ENCODE data around the gene MROH7. TPM values are rescaled to one million over a fixed set of nuclear protein-coding genes. Genes with fewer than 3 reads are reported as not detected.

Gene MROH7
- total and polyA plus RNA-seq, 9 of the 15 experiments (the other 6 are each of a cell fraction or from before 2014, with no cell fraction given), result not detected

DNA sequence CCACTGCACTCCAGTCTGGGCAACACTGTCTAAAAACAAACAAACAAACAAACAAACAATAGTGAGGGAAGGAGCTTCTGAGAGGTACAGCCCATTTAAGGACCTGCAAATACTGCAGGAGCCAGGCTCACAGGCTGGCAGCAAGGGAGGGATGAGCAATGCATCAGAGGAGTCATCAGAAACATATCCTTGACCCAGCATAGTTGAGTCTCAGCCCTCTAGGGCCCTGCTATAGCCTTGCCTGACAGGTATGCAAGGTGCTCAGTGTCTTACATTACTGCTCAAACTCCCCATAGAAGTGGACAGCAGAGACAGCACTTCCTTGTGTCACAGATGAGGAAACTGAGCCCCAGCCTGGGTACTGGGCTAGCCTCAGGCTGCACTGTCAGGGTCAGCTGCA lies 66.8 kb downstream of the MROH7 start:
- Histone ChIP-seq H3K79me2 (ENCODE audit: control insufficient read depth, insufficient read depth, low read length) (no peaks in the 10 kb centered on the region), H3K4me3 (no peak overlapping the region), H3K27ac (ENCODE audit: extremely low read depth, low read depth, low read length) (no peak overlapping the region), H3K27me3 (ENCODE audit: control insufficient read depth in 2 of 2, insufficient read depth in 2 of 2, low read length in 2 of 2) (peaks cover 22 to 56% of the 10 kb centered on the region in 2 experiments), H3K4me1 (replicated peaks in 1 of 2; ENCODE audit: control insufficient read depth in 2 of 2, insufficient read depth in 2 of 2, low read length in 2 of 2) (no peaks in the 10 kb centered on the region), H2AFZ (ENCODE audit: low read depth, low read length) (no peak overlapping the region), H4K20me1 (replicated peaks; ENCODE audit: control insufficient read depth, insufficient read depth, low read length) (peaks cover 18% of the 10 kb centered on the region), H3K36me3 (ENCODE audit: control insufficient read depth, insufficient read depth, low read length) (no peaks in the 10 kb centered on the region), H3K4me2 (ENCODE audit: insufficient read depth, low read length) (no peak overlapping the region), H3K9me3 (replicated peaks; ENCODE audit: control insufficient read depth, insufficient read depth, low read depth, low read length) (no peaks in the 10 kb centered on the region), H3K9ac (ENCODE audit: insufficient read depth in 1 of 2, low read depth in 2 of 2, low read length in 2 of 2) (no peak overlapping the region), H3K9me1 (ENCODE audit: control insufficient read depth, insufficient read depth, low read length) (no peaks in the 10 kb centered on the region)
- intact Hi-C loops (cut with micrococcal nuclease) (no loop called here), in situ Hi-C loops (cut with MboI) (no loop called here)
- no TSS peak for BruUV-seq (replicated peaks)
- no peak for DNase-seq (ENCODE audit: extremely low read depth in 1 of 4, low spot score in 3 of 4)
- CTCF ChIA-PET (ENCODE audit: low intra/inter-chr PET ratio), result no interaction called here
- POLR2A ChIA-PET, result no interaction called here
- ATAC-seq, result no peak
- FAIRE-seq, result no peak
- TF ChIP-seq ZNF41 (CRISPR knock-in tag; conservative IDR thresholded peaks at IDR 0.05) (no peak), PML (IDR thresholded peaks at IDR 0.05; ENCODE audit: low read length) (no peak), ZNF76 (CRISPR knock-in tag; IDR thresholded peaks at IDR 0.05; ENCODE audit: borderline replicate concordance) (no peak), TGIF2 (CRISPR knock-in tag; IDR thresholded peaks at IDR 0.05) (no peak), ARHGAP35 (IDR thresholded peaks at IDR 0.05; ENCODE audit: partially characterized antibody) (no peak), NRF1 (conservative IDR thresholded peaks at IDR 0.05 in 1 of 2, IDR thresholded peaks at IDR 0.05 in 1 of 2) (no peak)
- TF ChIP-seq, protein P1, sequence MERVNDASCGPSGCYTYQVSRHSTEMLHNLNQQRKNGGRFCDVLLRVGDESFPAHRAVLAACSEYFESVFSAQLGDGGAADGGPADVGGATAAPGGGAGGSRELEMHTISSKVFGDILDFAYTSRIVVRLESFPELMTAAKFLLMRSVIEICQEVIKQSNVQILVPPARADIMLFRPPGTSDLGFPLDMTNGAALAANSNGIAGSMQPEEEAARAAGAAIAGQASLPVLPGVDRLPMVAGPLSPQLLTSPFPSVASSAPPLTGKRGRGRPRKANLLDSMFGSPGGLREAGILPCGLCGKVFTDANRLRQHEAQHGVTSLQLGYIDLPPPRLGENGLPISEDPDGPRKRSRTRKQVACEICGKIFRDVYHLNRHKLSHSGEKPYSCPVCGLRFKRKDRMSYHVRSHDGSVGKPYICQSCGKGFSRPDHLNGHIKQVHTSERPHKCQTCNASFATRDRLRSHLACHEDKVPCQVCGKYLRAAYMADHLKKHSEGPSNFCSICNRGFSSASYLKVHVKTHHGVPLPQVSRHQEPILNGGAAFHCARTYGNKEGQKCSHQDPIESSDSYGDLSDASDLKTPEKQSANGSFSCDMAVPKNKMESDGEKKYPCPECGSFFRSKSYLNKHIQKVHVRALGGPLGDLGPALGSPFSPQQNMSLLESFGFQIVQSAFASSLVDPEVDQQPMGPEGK (CRISPR knock-in tag; IDR thresholded peaks at IDR 0.05; ENCODE audit: borderline replicate concordance), result no peak
- TF ChIP-seq, protein P2, sequence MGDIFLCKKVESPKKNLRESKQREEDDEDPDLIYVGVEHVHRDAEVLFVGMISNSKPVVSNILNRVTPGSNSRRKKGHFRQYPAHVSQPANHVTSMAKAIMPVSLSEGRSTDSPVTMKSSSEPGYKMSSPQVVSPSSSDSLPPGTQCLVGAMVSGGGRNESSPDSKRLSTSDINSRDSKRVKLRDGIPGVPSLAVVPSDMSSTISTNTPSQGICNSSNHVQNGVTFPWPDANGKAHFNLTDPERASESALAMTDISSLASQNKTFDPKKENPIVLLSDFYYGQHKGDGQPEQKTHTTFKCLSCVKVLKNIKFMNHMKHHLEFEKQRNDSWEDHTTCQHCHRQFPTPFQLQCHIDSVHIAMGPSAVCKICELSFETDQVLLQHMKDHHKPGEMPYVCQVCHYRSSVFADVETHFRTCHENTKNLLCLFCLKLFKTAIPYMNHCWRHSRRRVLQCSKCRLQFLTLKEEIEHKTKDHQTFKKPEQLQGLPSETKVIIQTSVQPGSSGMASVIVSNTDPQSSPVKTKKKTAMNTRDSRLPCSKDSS (IDR thresholded peaks at IDR 0.05; ENCODE audit: low read depth, partially characterized antibody), result no peak
